RCC 7860 (cell line): Measurements from ENCODE around the gene RAB3A.
"Not testable (repeated sequence)": the region's sequence is repeated elsewhere in the genome, so short reads cannot be mapped to it uniquely, and the experiment has no call there.

ENCODE experiments used
- DNase-seq: peaks from one replicate; pipeline ENCODE4 v3.0.0-alpha.2; 2015; ENCODE audit warnings: low spot score
- FAIRE-seq: peaks from 2 replicates; lab custom pipeline; 2012; peaks lifted over from hg19 to GRCh38; lab: Jason Lieb, UNC

RAB3A gene

DNA sequence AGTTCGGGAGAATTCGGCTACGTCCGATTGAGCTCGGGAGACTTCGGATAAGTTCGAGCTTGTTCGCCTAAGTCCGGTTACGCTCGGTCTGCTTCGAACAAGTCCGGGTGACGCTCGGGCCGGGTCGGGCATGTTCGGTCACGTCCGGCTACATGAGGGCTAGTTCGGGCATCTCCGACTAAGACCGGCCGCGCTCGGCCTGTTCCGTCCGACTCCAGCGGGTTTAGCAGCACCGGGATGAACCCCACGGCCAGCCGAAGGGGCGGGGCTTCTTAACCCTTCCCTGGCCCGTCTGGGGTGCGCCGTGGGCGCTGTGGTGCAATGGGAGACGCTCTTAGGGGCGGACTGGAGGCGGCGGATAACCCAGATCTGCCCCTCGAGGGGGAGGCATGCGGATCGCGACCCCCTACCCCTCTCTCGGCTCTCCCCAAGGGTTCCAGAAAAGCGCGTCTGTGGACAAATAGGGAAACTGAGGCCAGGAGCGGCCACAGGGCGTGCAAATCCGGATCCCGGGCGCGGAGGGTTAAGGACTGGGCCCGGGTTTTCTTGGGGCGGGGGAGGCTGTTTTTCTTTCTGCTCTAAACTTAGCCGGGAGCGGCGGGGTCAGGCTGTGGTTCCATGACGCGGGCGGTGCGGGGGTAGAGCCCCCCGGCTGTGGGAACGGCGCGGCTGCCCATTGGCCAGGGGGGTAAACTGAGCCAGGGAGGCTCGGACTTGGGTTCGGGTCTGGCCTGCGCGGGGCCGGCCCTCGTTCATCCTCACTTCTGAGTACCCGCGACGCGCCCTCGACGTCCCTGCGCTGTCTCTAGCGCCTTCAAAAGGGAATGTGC is 20.9 kb upstream of the RAB3A start:
- DNase-seq = peak; percentile 88
- FAIRE-seq = peak; percentile 91

DNA sequence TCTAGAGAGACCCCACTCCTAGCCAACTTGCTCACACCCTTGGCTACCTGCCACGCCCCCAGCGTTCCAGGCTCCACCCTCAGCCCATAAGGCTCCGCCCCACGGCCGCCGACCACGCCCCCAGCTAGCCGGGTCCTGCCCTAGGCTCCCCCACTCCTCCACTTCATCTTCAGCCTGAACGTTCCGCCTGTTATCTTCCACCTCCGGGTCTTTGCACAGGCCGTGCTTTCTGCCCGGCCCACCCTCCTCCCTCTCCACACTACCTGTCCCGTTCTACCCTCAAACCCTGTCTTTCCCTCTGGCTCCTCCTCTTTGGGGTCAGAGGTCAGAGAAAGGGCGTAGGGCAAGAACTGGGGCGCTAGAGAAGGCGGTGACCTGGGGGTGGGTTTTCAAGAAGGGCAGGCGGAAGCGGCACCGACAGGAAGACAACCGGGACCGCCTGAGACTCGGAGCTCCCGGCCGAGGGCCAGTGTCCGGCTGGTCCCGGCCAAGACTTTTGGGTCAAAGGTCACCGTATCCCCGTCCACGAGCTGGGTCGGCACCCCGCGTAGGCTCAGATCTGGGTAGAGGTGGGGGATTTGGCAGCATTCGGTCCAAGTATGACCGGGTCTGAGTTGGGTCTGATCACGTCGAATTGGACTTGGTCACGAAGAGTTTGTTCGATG is 20.1 kb upstream of the RAB3A start:
- DNase-seq (no peak), FAIRE-seq (no peak)

DNA sequence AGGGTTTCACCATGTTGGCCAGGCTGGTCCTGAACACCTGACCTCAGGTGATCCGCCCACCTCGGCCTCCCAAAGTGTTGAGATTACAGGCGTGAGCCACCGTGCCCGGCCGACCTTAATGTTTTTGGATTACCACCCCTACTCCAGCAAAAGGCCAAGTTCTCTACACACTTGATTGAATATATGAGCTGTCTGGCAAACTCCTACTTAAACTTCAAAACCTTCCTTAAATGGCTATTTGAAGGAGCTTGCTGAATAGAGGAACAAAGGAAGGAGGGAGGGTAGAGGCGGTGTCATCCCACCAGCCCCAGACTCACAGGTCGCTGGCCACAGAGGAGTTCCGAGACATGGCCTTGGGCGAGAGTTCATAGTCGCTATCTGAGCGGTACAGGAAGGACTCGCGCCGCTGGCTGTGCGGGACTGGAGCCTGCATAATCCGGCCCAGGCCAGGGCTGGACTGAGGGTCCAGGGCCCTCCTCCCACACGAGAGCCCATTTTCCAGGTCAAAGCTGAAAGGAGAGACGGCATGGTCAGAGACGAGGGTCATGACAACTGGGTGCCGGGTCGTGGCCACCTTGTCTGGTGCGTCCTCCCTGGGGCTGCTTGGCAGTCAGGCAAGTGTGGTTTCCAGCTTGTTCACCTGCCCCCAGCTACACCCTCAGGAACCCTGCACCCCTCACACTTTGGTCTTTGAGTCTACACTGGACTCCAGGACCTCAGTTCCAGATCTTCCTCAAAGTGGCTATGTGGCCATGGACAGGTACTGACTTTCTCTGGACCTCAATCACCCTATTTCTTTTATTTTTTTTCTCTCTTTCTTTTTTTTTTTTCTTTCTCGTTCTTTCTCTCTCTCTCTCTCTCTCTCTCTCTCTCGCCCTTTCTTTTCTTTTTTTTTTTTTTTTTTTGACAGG is 18.2 kb upstream of the RAB3A start:
- DNase-seq = no peak
- FAIRE-seq = no peak

DNA sequence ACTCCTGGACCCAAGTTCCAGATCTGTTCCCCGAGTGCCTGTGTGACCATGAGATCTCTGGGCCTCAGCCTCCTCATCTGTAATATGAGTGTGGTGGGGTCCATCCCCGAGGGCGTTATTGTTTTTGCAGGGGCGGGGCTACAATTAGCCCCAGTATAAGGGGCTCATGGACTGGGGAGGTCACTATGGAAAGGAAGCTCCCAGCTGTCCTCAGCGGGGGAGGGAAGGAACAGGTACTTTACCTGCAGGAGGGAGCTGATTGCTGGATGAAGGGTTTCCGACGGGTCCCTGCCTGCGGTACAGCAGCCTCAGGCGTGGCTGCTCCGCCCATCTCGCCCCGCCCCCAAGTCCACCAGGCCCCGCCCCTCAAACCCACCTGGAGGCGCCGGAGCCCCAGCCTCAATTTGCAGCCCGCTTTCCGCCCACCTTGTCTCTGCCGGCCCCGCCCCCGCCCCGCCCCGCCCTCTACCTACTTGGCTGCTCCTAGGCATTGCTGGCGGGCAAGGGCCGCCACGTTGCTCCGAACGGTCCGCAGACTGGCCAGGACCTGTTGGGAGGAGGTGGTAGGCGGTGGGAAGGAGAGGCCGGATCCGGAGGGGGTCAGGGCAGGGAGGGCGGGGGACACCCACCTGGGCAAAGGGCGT is 16.9 kb upstream of the RAB3A start:
- no peak for FAIRE-seq
- DNase-seq = no peak

DNA sequence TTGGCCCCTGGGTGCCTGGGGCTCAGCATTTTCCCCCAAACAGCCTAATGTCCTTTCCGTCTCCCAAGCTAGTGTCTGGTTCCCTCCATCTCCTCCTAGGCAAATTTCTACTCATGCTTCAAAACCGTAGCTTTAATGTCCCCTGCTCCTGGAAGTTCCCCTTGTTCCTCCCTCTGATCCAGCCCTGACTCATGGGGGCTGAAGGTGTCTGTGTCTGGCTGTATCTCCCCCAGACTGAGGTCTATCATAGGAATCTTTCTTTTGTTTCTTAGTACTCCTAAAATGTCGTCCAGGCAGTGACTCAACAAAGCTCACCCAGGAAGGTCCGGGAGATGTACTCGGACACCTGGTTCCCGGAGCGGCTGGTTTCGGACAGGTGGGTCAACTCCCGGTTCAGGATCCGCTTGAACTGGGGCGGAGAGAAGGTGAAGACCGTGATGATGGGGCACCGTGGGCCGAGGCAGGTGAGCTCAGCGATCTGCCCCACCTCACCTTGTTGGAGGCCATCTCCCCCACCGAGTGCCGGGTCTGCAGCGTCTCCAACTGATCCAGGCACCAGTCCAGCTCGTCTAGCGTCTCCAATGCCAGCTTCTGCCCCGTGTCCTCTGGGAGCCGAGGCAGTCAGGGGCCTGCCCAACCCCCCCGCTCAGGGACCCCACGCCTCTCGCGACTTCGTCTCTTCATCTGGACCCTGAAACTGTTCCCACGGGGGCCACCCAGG is 16.2 kb upstream of the RAB3A start:
- FAIRE-seq (no peak), DNase-seq (no peak)

DNA sequence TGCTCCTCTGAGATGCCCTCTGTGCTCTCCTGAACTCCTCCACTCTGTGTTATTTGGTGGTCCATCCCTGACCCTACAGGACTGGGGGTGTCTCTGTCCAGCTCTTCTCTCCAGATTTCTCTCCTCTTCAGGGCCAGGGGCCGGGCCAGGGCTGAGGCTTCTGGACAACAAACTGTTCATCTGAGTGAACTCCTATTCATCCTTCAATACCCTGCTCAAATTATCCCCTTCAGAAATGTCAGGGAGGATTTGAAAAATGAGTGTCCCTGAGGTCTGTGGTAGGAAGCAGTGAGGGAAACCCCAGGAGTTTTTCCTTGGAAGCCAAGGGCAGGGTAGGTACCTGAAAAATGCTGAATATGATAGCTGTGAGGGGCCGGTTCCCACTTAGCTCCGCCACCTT is 14.8 kb upstream of the RAB3A start:
- no peak for FAIRE-seq
- DNase-seq = no peak

DNA sequence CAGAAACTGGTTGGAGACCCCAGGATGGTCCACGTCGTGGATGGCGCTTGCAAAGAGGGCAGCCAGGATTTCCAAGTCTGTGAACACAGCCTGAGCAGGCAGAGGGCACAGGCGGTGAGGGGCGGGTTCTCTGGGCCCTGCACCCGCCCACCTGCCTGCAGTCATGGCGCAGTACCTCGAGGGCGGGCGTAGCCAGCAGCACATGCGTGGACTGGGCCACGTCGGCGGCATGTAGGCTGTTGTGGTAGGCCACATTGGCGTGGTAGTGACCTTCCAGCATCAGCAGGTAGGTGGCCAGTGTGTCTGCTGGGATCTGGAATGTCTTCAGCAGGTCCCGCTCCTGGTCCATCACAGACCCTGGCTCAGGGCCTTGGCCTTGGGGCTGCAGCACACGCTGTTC is 14.3 kb upstream of the RAB3A start:
- FAIRE-seq (no peak), DNase-seq (no peak)

DNA sequence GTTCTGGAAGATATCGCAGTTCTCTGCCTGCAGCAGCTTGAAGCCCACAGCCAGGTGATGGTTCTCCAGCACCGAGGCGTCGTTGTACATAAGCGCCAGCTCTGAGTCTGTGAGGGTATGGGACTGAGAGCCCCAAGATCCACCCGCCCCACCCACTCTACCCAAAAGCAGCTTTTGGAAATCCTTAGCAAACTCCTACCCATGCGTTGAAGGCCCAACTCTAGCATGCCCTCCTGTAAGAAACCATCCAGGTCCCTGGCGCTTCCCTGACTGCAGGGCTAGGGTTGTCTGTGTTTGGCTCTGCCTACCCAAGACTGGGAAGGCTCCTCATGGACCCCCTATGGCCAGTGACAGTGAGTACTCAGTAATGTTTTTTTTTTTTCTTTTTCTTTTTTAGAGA is 12.9 kb upstream of the RAB3A start:
- FAIRE-seq = no peak

DNA sequence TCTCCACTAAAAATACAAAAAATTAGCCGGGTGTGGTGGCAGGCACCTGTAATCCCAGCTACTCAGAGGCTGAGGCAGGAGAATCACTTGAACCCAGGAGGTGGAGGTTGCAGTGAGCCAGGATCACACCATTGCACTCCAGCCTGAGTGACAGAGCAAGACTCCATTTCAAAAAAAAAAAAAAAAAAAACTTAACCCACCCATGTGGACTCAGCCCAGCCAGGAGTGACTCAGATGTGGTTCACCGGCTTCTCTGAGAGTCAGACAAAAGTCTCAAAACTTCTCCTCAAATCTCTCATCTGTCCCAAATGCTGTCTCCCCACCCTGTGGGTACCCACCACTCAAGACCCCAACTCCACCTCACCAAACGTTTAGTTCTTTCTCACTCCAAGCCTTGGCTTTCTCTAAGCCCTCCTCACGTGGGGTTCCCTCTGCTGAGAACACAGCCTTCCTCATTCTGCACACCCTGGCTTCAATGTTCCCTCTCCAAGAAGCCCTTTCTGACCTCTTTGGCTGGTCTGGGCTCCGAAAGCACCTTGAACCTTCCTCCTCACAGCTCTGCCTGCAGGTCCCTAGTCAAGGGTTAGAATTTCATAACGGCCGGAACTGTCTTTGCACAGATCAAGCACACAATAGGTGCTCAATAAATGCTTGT is 11.1 kb upstream of the RAB3A start:
- FAIRE-seq (no peak), DNase-seq (peak; percentile 5)

More for the DNA sequence above, 12.9 kb upstream of the RAB3A start:
- no peak for DNase-seq

DNA sequence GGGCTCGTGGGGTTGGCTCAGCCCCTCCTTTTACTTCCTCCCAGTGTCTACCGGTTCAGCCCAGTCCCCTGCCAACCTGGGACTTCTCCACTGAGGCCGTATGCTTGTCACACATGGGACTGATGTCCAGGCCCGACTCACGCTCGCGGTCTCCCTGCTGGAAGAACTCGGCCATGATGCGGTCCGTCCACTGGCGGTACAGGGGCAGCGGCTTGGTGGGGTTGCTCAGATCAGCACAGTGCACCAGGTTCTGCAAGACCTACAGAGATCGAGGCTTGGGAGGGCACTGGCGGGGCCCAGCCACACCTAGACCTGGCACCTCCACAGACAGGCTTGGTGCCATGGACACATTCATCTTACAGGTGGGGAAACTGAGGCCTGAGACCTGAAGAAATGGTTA is 7.8 kb upstream of the RAB3A start:
- DNase-seq (no peak), FAIRE-seq (no peak)

DNA sequence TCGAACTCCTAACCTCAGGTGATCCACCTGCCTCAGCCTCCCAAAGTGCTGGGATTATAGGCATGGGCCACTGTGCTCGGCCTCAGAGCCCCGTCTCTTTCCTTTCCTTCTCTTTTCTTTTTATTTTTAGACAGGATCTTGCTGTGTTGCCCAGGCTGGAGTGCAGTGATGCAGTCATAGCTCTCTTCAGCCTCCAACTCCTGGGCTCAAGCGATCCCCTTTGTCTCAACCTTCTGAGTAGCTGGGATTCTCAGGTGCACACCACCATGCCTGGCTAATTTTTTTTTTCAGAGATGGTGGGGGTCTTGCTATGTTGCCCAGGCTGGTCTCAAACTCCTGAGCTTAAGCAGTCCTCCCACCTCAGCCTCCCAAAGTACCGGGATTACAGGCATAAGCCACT is 6.1 kb upstream of the RAB3A start:
- not testable (repeated sequence) for FAIRE-seq, DNase-seq

DNA sequence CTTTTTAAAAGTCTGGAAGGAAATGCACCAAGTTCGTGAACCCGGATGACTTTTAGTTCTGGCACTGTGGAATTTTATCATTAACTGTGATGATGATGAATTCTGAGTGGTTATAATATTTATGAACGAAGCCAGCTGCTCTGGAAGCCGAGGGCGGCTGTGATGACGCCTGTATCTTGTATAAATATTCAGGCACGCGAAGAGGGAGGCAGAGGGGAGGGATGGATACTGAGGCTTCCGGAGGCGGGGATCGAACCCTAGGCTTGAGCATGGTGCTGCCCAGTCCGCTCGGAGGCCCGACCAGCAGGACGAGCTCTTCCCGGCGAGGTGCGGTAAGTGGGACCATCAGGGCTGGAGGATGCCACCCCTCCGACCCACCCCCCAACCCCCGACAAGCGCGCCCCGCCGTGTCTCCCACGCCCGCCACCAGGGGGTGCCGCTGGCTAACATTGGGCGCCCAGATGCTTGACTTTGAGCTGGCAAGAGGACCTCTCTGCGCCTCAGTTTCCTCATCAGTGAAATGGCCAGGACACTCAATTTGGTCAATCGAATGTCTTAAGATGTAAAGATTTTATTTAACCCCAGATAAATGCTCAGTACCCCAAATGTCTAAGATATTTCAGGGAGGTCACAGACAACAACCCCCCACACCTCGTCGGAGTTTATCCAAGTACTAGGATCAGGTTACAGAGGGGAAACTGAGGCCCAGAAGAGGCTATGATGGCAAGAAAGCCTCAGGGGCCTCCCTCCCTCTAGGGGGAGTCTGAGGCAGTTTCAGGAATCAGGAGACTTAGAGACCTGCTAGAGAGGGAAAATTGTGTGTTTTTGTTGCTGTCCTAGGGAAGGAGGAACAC is 4.5 kb upstream of the RAB3A start:
- FAIRE-seq = no peak
- DNase-seq = no peak

DNA sequence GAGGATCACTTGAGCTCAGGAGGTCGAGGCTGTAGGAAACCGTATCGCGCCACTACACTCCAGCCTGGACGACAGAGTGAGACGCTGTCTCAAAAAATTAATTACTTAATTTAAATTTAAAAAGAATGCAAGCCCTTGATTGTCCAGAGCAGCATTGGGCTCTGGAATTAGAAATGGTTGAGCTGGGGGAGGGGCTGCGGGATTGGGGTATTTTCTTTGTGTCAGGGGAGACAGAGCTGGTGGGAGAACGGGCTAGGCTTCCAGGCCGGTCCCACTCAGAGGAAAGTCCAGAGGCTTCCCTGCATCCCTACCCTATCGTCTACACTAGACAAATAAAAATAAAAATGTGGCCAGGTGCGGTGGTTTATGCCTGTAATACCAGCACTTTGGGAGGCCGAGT is 2.2 kb upstream of the RAB3A start:
- FAIRE-seq = no peak

DNA sequence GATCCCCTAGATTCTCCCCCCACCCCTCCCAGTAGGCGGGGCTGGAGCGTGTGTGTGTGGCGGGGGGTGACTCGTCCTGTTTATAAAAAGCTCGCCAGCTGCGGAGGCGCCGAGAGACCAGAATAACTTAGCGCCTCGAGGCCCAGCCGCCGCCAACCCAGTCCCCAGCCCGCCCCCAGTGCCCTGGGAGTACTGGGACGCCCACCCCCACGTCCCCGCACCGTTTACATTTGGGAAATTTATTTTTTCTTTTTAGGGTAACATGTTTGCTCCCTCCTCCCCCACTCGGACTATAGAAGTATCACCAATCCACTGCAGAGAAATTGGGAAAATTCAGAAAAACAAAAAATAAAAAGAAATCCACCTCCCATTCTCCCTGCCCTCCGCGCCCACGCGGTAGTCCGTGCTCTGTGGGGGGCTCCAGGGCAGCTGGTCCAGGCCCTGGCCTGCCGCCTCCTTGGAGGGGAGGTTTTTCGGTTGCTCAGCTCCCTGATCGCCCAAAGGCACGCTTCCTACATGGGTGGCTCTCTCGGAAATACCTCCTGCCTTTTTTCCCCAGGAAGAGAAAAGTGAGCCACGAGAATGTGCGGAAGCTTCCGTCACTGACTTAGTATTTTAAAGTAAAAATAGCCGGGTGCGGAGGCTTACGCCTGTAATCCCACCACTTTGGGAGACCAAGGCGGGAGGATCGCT is 1.5 kb upstream of the RAB3A start:
- DNase-seq = no peak
- FAIRE-seq = no peak

More for the DNA sequence above, 2.2 kb upstream of the RAB3A start:
- no peak for DNase-seq

DNA sequence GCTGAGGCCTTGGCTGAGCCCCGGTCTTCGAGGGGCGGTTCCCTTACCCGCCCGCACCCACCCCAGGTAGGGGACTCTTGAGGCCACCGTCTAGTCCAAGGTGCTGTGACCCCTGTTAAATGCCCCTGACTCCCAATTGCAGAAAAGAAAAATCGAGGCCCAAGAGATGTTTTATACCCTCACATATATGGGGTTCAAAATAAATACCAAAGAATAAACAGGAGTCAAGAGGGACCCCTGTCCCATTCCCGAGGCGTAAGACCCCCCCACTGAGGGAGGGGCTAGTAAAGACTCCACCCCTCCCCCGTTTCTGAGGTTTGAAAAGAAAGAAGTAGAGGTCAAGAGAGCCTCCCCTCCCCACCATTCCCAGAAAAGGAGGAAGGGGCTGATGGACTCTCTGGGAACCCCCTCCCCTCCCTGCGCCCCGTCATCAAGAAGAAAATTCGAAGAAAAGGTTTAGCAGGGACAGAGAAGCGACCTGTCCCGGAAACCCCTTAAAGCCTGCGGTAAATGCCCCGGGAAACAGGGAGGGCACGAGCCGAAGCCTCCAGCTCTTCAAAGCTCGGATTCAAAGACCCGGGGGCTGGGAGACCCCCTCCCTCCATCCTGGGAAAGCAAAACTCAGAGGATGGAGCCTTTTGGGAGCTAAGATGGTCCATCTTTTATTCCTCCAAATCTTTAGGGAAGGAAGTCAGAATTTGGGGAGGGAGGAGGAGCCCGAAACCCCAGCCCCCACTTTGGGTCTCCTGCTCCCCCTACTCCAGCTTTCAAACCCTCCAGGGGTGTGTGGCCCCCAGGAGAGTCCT is 755 bp upstream of the RAB3A start:
- DNase-seq = no peak
- FAIRE-seq = no peak

DNA sequence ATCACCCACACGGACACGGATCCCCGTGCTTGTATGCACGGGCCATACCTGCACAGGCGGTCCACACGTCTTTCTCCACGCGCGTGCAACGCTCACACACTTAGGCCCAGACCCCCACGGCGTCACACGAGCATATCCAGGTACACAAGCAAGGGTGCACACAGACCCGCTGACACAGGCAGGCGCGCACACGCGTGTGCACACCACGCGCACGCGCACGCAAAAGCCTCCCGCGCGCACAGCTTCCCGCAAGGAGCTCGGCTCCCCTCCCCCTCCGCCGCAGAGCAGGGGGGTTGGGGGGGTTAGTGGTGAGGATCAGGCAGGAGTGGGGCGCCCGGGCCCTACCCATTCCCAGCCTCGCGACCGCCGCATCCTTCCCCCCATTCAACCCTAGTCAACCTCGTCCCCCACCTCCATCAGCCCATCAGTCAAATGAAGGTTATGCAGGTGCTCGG is 407 bp downstream of the RAB3A start:
- FAIRE-seq = no peak
- DNase-seq = no peak

DNA sequence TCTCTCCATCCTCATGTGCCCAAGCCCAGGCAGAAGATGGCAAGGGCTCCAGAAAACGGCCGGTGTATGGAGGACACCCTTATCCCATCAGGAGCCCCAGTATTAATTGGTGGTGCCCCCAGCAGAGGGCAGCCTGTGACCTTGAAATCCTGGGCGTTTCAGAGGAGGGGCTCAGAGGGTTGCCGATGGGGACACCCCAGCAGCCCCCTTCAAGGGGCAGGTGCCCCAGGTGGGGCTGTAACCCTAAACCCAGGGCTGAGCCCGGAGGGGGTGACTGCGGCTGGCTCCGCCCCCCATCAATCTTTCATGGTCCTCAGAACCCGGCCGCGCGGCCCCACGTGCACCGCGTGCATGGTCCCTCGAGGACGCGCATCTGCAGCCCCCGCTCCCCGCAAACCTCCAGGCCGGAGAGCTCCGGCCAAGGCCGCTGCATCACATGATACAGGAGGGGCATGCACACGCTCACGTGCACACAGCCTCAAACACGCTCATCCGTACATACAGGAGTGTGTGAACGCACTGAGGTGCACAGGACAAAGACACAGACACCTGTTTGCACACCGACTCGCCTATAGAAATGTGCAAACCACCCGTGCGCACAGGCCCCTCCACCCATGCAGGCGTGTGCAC is 949 bp downstream of the RAB3A start:
- DNase-seq = no peak
- FAIRE-seq = no peak
